AG20443 (cell line): ENCODE measurements around the gene CHRDL2.
A peak's percentile ranks its signal among the peaks of the same experiment; 100 is the strongest.

ENCODE experiments used
- DNase-seq: peaks from one replicate; pipeline ENCODE4 v3.0.0; 2012; ENCODE audit warnings: low spot score, mixed read lengths

The CHRDL2 gene

DNA sequence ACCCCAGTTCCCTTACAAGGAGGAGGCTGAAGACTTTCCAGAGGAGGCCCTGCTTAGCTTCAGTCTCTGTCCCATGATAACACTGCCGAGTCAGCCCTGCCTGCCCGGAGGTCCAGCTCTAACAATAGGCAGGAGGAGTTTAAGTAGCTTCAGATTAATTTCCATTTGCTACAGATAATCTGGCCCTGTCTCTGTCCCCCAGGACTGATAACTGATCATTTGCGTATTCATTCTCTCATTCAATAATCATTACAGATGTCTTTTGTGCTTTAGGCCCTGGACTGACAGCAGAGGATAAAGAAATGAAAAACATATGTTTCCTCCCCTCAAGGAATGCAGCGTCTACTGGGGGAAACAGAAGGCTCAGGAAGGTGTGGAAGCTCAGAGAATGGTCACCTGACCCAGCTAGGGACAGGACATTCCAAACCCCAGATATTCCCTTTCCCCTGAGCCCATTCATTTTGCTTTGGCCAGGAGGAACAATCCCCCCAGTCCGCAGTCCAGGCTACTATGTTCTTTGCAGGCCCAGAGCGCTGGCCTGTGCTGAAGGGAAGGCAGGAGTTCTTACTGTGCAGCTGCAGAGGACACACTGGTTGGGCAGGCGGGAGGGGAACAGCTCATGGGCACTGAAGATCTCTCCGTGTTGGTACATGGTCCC lies 20.8 kb downstream of the CHRDL2 start:
- peak; percentile 59 for DNase-seq

DNA sequence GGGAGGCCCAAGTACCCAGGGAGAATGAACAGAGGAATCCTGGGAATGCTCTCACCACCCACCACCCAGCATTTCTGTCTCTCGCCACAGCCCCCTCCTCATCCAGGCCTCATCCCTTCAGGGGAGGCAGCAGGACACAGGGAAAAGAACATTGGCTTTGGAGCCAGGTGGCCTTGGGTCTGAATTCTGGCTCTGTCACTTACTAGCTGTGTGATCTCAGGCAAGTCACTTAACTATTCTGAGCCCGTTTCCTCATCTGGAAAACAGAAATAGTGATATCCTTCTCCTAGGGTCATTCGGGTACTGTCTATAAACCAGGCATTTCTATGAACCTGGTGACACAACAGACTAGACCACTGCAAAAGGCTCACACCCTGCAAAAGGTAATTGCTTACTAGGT lies 22.1 kb downstream of the CHRDL2 start:
- DNase-seq: no peak

DNA sequence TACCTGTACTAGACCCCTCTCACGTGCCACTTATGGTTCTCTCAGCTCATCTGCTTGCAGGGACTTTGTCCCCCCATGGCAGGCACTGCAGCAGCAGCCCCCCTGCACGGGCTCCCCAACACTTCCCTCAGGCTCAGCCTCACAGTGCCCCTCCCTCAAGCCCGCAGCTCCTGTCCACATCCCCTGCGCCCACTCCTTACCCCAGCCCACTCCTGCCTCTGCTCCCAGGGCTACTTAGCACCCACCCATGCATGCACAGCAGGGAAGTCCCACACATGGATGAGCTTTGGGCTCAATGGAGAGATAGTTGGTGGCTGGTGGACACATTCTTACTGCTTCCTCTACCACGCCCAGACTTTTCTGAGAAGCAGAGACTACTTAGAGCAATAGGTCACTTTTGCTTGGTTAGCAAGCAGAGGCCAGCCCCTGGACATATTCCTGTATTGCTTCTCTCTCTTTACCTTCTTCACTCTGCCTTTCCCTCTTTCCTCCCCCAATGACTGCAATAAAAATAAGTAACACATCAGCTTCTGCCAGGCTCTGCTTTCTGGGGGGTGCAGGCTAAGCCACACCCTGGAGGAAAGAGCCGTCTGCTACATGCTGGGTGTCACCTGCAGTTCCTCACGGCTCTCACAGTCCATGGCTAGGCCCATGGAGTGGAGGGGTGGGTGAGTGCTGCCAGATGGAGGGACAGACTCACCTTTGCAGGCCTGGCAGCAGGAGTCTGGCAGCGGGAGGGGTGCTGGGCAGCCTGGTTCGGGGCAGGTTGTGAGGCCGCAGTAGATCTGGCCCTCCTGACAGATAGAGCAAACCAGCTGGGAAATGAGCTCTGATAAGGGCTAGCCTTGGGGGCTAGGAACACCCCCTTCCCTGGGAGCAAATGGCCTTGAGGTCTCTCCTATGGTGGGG lies 23.4 kb downstream of the CHRDL2 start:
- no peak for DNase-seq

DNA sequence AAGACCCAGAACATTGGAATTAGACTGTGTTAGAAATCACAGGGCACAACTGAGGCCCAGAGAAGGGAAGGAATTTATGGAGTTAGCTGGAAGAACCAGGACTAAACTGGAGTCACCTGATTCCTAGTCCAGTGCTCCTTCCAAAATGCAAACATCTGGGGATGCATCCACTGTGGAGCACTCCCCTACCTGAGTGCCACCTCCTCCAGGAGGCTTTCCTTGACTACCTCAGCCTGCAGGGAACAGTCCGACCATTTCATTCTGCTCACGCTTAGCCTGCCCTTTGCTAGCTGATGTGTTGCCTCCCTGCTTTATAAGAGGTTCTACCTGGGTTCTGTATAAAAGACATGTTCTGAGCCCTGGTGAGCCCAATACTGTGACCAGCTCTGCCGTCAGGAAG lies 24.0 kb downstream of the CHRDL2 start:
- DNase-seq: no peak

DNA sequence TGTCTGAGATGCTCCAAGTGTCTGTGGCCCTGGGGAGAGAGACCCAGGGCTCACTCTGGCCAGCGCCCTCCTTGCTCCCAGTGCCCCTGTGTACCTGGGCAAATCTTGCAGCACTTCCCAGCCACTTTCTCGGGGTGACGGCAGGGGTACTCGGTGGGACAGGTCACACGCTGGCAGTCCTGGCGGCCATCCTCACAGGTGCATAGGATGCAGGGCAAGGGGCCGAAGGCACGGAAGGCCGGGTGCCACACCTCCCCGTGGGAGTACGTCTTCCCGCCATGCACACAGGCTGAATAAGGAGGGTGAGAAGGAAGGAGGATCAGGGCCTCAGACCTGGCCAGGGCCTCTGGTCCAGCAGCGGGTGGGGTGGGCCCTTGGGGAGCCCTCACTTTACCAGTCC lies 28.0 kb downstream of the CHRDL2 start:
- no peak for DNase-seq

DNA sequence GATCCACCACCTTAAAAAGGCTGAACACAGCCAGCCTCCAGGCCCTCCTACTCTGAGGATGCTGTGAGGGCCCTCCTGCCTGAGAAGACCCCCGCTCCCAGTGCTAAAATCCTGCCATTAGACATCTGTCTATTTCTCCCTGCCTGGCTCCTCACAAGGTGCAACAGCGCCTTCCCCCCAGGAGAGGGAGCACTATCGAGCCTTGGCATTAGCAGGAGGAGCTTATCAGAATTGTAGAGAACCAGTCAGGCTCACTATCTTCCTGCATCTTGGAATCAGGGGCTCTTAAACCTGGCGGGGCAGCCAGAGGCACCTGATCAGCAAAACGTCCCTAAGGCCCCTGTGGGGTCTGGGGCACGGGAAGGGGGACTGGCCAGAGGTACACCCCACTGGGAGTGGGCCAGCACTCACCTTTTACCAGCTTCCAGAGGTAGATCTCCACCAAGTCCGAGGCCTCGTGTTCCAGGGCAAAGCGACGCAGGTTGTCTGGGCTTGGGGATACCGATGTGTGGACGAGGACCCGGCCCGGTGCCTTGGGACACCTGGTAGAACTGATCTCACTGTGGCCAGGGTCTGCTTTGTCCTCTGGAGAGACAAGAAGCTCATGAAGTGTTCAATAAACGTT lies 28.7 kb downstream of the CHRDL2 start:
- peak; percentile 87 for DNase-seq

DNA sequence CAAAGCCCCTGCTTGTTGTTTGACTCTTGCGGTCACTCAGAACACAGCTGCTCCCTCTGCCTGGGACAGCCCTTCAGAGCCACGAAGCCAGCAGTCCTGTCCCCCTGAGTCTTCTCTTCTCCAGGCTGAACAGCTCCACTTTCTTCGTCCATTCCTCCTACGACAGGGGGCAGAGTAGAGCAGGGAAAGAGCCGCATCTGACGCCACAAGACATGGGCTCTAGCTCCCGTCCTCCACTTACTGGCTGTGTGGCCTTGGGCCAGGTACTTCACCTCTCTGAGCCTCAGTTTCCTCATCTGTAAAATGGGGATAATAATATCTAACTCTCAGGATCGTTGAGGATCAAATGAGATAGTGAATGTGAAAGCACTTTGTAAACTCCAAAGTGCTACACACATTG lies 29.9 kb downstream of the CHRDL2 start:
- no peak for DNase-seq

DNA sequence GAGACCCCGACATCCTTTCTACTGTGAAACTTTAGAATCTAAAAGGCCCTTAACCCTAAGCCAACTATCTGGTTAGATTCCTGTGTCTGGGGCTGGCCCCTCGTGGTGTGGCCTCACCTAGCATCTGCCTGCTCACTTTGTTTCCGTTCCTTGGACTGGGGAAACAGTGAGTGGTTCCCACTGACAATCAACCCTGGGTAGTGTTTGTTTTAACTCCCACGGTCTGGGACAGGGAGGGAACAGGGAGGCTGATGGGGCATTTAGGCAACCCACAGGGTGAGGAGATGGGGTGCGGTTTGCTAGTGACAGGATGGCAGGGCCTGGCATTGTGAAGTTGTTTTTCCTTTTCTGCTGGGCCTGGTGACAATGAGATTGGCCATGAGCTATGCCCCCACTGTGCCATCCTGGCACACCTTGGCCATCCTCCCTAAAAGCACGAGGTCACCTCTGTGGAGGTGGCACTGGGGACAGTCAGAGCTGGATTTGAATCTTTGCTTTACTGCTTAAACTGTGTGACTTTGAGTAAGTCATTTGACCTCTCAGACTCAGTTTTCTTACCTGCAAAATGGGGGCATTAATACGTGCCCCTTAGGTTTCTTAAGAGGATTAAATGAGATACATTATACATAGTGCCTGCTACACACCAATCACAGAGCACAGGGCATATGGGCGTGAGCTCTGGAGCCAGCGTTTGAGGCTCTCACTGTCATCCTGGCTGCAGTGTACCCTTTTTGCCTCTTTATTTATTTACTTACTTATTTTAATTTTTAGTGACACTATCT lies 31.4 kb downstream of the CHRDL2 start:
- DNase-seq: no peak

DNA sequence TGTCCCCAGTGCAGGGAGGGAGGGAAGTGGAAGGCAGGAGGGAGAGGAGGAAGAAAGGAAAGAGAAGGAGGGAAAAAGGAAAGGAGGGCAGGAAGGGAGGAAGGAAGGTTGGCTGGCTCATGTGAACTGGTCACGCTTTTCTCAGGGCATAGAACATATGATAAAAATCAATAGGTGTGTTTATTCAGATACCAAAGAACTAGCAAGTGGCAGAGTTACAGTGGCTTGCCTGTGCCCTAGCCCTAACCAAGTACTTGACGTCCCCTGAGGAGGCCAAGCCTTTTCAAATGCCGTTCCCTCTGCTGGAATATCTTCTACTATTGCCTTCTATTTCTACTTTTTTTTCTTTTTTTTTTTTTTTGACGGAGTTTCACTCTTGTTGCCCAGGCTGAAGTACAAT lies 33.5 kb downstream of the CHRDL2 start:
- DNase-seq: no peak

DNA sequence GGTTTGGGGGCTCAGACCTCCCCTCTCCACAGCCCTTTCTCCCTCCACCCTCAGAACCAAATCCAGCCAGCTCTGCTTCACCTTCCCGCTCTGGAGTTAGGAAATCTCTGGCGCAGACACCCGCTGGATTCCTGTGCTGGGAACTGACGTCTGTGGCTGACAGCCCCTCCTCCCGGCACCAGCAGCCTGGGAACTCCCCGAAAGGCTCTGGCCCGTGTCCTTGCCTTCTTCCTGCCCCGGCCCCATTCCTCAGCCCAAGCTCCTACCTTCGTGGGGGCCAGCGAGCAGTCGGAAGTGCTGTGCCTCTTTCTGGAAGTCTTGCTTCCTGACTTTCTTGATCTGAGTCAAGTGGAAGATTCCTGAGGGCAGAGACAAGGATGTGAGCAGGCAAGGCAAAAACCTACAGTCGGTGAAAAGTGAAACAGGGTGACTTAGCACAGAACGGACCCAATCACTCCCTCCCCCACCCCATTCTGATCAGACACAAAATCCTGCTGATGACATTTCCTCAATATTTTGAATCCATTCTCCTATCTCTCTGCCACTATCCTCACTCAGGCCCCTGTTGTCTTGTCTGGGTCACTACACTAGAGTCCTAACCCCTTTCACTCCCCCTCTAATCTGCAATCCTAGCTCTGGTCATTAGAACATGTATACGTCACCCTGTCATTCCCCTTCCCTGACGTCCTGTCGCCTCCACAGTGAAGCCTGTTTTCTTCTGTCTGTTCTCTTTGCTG lies 34.1 kb downstream of the CHRDL2 start:
- DNase-seq: peak; percentile 93

DNA sequence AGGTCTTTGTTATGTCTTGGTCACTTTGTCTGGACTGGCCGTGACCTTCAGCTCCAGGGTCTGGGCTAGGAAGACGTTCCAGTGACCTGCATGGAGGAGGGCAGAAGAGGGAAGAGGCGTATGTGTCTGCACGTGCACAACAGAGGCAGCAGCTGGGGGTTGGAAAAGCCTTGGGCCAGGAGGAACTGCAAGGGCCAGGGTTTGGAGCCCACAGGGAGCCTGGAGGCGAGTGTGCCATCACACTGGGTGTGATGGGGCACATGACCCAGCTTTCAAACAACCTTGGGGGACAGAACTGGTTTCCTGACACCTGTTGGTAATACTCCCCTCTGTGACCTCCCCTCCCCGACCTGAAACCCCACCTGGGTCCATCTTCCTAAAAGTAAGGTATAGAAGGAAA lies 34.7 kb downstream of the CHRDL2 start:
- DNase-seq: no peak

DNA sequence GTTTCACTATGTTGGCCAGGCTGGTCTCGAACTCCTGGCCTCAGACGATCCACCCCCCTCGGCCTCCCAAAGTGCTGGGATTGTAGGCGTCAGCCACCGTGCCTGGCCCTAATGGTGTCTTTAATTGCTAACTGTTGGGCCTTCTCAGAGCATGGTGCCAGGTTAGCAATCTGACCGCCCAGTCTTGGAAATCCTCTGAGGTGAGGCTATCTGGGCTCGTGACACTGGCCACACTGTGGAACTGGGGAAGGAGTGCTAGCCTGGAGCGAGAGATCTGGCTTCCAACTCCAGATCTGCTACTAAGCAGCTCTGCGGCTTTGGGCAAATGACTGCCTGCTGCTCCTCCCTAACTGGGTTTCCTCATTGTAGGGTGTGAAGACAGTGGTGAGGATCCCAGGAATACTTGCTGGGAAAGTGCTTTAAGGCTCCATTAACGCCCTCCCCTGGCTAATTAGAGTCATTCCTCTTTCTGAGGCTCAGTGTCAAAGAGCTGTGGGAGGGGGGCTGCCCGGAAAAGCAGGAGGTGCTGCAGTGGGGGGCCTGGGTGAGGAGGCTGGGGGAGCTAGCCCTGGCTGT lies 35.4 kb downstream of the CHRDL2 start:
- DNase-seq: no peak

DNA sequence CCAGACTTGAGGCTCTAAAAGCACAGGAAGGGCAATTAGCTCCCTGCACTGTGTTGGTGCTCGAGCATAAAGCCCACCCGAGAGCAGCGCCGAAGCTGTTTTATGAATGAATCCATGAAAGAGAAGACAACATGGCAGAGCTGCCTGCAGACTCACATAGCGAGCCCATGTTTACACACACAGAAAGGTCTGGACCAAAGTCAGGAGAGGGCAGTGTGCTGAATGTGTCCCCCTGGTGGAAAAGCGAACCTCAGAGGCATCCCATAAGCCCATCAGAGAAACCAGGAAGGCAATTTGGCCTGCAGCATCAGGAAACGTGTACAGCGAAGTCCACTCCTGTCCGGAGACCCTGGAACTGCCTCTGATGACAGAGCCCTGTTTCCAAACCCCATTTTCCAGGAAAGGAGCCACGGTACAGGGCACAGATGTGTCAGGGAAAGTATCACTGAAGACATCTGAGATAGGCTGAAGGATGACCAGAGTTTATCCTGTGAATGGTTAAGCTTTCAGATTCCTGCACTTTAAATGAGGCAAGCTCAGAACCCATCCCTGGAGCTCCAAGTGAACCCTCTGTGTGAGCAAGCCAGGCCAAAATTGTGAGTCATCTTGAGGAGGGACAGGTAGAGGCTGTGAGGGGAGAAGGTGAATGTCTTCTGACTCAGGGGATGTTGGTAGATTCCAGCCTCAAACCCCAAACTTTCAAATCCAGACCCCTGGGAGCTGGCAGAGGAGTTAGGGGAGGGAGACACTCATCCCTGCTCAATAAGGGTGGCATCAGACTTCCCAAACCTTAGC lies 36.9 kb downstream of the CHRDL2 start:
- no peak for DNase-seq

DNA sequence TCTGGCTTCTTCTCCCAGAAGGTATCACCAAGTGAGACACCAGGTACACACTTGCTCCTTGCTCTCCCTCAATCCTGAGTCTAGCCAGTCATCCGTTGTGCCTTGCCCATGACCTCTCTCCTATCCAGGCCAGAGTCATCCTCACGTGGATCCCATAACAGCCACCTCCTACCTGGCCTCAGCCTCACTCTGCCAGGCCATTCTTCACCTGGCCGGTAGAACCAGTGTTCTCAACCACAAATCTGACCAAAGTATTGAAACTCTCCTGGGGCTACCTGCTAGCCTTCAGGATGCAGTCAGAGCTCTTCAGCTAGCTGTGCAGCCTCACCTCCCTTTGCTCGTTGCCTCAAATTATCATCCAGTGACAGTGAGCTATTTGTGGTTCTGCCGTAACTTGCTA lies 37.7 kb downstream of the CHRDL2 start:
- no peak for DNase-seq

DNA sequence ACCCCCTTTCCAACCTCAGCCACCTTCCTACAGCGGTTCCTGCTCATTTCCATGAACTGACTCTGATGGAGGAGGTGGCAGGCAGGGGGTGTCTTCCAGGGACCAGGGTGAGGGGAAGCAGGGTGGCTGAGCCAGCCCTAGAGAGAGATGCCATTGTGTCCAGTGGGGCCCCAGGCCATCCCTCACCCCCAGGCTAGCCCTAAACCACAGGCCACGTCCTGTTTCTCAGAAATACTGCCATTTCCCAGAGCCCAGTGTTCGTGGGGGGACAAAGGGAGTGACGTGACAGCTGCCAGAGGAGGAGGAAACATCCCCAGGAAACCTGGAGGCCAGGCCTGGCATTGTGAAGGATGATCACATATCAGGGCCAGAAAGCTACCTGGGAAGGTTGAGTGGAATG lies 39.5 kb downstream of the CHRDL2 start:
- DNase-seq: no peak

DNA sequence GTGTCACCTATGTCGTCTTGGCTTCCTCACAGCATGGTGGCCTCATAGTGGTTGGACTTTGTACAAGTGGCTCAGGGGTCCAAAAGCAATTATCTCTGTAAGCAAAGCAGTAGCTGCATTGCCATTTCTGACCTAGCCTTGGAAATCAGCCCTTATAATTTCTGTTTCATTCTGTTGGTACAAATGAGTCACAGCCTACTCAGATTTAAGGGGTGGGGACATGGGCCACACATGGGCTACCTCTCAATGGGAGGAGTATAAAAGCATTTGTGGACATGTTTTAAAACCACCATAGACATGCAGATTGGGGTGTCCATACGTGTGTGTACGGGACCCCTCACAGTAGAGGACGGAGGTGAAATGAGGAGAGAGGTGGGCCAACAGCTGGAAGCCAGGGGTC lies 41.6 kb downstream of the CHRDL2 start:
- peak; percentile 45 for DNase-seq

DNA sequence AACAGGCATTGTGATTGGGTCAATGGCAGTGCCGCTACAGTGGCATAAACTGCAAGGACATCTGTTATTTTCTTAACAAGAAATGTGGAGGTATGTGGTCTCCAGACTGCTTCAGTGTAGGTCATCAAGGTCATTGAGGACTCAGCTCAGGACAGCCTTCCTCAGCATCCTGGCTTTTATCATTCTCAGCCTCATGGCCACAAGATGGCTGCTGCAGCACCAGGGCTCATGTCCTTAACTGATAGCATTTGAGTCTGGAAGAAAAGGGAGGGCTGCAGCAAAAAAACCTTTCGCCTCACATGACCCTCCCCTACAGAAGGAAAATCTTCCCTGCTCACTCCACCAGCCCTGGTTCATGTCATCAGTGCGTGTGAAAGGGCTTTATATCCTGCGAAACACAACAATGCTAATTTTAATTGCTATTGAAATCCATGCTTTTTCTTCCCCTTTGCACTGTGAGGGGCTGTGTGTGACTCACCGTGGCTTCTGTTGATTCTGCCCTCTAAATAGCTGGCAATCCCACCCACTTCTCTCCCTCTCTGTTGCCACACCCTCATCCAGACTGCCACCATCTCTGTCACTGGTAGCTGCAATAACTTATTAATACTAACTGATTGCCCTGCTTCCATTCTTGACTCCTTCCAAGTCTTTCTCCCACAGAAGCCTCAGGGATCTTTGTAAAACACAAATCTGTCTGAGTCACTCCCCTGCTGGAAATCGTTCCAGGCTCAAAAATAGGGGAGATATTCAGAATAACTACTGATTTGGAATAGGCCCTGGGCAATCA lies 43.8 kb downstream of the CHRDL2 start:
- peak; percentile 48 for DNase-seq

DNA sequence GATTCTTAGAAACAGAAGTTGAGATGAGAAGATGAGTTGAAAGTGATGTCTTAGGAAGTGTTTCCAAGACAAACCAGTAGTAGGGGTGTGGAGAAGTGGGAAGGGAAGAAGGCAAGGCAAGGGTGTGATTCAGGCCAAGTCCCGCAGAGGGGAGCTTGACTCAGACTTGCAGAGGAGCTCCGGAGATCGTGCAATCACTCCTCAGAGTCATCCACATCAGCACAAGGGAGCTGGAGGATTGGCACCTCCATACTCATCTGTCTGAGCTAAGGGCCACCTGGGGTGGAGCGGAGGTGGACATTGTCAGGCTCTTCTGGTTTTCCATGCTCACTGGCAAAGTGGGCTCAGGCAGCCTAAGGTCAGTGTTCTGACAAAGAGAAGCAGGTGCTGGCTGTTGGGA lies 44.4 kb downstream of the CHRDL2 start:
- DNase-seq: peak; percentile 79

DNA sequence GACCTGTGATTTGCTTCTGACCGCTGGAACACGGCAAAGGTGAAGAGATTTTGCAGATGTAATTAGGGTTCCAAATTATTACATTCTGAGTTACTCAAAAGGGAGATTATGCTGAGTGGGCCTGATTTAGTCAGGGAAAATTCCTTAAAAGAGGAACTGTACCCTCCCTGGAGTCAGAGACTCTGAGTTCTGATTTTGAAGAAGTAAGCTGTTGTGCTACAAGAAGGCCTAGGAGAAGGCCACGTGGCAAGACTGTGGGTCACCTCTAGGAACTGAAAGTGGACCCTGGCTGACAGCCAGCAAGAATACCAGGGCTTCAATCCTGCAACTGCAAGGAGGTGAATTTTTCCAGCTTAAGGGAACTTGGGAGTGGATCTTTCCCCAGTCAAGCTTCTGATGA lies 45.3 kb downstream of the CHRDL2 start:
- DNase-seq: no peak

DNA sequence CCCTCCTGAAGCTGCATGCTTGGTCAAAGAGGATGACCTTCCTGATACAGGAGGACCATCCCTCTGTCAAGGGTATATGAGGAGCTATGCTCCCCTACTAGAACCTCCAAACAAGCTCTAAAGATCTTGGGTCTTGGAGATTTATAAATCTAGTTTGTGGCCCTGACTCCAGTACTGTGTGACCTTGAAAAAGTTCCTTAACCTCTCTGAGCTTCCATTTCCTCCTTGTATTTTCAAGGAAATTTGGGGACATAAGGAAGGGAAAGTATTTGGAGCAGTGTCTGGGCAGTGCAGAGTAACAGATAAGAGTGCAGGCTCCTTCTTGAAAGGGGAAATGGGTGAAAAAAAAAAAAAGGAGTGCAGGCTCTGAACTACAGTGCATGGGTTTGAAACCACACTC lies 45.9 kb downstream of the CHRDL2 start:
- DNase-seq: no peak
